NCI-H2029 treated with DMSO at 0.1 percent for 48 hours (cell line): ENCODE measurements around the gene CHL1.

ENCODE experiments used
- DNase-seq: peaks from one replicate; lab custom pipeline; 2025; lab: John Stamatoyannopoulos, UW

Gene CHL1

DNA sequence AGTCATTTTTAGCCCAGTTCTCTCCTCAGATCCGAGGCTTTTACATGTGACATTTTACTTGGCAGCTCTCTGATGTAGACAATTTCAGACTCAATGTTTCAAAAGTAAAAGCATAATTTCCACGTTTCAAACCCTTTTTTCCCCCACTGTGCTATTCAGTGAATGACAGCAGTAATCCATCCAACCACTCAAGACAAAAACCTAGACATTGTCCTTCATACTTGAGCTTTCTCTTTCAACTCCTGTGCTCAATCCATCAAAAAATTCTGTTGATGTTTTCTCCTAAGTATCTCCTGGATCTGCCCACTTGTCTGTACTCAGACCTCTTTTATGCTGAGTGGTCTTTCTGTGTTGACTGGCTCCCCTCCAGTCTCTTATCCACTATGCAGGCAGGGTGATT is 214.7 kb downstream of the CHL1 start:
- DNase-seq, result no peak

DNA sequence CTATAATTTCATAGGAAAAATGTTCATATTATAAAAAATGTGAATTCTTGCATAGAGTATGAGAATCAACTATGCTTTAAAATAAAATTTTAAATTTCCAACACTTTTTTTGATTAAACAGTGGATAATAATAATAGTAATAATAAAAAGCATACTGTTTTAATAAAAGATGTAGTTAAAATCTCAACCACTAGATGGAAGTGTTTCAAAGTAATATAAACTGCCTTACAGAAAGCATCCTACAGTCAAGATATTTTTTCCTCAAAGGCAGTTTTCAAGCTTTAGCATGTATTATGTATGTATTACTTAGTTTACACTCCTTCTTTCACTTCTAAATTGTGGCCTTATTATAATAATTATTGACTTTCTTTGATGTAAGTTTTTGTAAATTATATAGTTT is 217.5 kb downstream of the CHL1 start:
- DNase-seq, result no peak

DNA sequence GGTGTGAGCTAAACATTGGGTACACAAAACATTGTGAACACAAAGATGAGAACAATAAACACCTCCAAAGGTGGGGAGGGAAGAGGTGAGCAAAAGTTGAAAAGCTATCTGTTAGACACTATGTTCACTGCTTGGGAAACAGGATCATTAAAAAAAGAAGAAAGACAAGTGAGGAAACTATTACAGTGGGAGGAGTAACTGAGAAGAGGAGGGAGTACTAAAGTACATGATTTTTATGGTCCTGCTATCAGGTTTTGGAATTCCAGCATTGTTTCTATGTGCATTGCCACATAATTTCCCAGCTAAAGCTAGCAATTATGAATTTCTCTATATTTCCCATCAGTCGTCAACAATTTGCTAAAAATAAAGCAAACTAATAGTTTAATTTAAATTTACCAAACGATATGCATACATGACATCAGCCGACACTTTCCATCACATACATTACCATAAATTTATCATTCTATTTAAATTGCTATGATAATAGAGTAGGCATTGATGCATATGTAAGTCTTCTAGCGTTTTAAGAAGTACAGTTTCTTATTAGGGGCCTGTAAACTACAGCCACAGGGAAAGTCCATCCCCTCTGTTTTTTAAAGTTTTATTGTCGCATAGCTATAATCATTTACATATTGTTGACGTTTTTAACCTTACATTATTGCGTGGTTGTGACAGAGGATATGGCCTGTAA is 221.8 kb downstream of the CHL1 start:
- no peak for DNase-seq

DNA sequence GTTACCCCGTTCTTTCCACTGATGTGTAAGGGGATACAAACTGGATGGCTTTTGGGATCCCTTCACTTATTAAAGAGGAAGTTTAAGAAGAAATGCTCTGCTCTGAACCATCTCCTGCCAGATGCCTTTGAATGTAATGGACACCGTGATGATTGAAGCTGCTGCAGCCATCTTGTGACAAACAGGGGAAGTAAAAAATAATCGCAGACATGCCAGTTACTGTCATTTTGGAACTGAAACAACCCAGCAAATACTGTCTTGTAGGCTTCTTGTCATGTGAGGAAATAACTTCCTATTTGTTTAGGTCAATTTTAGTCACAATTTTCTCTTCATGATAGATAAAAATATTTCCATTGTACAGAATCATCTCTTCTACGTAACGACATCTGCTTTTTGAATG is 224.0 kb downstream of the CHL1 start:
- no peak for DNase-seq

DNA sequence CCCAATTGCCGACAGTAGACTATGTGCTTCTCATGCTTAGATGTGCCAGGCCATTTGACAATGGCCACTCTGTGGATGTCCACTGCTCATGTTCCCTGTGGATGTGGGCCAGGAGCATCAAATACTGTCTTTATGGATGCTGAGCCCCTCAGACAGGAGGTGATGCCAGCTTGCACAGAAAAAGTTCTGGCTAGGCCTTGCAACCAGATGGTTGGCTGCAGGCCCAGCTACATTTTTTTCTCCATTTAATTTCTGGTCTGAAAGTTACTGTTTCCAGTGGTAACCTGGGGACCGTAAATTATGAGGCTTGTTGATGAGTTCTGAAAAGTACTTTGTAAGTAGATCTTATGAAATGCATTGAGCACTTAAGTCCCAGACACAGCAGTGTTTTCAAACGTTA is 228.5 kb downstream of the CHL1 start:
- DNase-seq, result no peak

DNA sequence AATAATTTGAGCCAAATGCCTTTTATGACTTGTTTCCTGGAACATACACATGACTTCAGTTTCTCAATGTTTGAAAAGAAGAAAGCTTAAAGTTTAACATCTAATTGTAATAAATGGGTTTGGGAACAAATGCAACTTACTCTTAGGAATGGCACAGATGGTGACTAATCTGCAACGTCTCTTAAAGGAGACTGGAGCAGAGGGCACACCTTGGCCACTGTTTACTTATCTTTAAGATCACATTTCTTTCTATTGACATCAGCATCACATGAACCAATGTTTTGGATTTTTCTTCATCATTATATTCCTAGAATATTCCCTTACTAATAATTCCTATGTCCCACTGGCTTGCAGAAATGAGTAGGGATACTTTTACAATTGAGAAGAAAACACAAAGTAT is 229.5 kb downstream of the CHL1 start:
- DNase-seq, result no peak

DNA sequence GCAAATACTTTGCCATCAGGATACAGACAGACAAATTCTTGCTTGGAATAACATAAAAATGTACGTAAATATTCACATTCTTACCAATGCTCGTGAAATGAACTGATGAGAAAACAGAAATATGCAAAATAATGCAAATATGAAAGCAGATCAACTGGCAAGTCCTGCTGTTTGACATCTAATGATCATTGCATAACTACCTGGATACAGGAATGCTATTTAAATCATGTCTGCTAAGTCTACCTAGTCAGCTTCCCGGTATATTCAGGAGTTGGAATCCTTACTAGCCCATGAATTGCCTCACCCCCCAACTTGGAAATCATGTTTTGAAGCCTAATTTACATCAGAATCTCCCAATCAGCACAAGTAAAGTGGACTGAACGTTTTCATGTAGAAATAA is 230.6 kb downstream of the CHL1 start:
- no peak for DNase-seq

DNA sequence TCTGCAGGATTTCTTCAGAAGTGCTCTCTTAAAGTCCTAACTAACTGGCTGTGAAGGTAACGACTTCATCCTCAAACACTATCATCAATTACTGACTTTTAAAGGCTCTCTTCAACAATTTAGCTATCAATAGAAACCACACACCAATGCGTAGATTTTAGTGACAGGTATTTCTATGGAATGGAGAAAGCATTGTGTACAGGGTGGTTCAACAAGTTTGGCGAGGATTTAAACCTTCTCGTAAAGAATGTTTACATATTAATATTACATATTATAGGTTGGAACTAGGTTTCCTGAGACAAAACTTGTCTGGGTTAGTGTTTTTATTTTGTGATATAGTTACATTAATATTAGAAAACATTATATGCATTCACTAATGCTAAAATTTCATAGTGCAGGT is 233.6 kb downstream of the CHL1 start:
- DNase-seq, result no peak

DNA sequence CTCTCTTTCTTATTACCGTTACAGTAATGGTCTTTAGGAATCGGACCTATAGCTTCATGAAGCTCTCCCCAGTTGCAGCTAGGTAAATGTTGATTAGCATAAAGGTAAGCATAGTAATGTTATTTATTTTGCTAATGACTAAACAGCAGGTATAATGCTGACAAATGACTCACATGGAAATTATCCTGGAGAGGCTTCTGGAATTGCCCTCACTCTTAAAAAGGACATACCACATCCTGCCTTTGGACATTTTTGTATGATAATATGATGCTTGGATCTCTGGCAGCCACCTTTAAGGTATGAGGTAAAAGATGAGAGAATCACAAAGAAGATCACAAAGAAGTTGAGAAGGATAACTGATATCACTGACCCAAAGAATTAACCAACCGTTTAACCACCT is 238.6 kb downstream of the CHL1 start:
- no peak for DNase-seq

DNA sequence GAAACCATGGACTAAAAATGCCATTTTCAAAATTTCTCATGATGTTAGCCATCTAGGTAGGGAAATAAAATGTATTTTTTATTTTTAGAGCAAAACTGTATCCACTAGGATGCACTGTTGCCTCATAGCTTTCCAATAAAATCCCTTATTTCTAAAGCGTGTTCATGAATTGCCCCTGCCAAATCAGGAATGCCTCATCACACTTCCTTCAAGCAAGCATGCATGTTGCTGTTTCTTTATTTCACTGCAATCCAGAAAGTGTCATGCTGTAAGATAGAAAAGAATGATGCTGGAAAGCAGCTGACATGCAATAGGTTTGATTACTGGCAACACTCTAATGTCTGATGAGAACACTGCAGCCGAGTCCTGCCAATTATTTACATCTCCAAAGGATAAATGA is 239.5 kb downstream of the CHL1 start:
- DNase-seq, result no peak

DNA sequence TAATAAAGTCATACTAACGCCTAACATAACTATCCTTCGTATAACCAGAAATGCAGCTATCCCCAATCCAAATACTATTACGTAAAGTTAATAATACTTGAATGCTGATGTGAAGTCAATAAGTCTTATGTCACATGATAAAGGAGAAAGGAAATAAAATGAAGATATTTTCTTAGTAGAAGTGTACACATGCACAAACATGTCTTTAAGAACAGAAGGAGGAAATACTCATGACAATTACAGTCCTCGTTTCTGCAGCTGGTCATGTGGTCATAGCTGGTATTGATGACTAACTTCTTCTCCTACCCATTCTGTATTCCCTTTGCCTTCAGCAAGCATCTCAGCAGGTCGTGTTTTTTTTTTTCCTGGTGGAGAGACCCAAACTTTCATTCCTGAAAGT is 244.3 kb downstream of the CHL1 start:
- DNase-seq, result no peak

DNA sequence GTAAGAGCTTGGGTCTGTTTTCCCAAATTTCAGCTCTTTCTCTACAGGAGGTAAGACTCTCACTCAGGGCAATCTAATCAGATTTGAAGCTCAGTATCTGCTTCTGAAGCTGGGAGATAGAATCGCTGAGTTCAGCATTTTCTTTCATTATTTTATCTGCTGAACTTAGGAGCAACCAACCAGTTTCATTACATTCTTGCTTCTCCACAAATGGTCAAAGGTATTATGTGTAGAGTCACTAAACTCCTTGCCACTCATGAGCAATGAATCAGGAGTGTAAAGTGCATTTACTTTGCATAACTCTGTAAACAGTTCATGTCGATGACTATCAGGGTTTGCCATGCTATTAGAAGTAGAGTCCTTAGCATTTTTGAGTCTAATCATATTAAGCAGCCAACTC is 249.4 kb downstream of the CHL1 start:
- DNase-seq, result no peak

DNA sequence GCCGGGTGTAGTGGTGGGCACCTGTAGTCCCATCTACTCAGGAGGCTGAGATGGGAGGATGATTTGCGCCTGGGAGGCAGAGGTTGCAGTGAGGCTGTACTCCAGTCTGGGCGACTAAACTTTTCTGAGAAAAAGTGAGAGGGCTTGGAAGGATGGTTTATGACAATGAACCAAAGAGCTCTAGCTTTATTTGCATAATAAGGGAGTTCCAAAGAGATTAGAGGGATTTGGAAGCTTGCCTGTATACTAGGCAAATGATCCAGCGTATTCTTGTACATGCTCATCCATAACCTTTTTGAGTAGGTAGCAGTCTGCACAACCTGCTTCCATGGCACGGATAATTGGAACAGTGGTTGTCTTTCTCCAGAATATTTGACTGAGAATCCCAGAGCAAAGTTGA is 251.1 kb downstream of the CHL1 start:
- DNase-seq, result no peak

DNA sequence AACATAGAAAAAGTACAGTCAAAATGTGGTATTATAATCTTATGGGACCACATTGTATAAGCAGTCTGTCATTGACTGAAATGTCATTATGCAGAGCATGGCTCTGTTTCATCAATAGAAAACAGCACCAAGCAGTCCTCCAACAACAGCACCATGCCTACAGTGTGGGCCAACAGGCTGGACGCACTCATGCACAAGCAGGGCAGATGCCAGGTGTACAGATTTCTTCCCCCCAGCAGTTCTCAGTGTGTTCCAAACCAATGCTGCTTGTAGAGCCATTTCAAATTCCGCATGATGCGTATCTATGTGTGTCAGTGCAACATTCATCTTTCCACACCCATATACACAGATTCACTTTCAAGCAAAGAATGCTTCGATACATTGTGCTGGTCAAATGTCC is 253.1 kb downstream of the CHL1 start:
- DNase-seq, result no peak

DNA sequence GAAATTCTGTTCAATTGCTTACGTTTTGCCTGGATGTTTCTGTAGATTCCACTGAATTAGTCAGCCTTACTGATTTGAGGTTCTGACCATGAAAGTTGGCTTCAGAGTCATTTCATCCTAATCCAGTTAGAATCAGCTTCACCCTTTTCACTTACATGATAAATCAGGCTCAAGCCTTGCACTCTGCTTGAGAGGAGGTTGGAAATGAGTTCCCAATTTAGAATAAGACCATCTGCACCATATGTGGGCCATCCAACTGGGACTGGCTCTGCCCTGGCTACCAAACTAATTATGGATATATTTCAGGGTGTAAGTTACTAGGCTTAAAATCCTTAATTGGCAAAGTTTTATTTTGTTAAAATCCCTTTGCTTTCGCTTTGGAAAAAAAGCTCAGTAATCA is 255.7 kb downstream of the CHL1 start:
- no peak for DNase-seq

DNA sequence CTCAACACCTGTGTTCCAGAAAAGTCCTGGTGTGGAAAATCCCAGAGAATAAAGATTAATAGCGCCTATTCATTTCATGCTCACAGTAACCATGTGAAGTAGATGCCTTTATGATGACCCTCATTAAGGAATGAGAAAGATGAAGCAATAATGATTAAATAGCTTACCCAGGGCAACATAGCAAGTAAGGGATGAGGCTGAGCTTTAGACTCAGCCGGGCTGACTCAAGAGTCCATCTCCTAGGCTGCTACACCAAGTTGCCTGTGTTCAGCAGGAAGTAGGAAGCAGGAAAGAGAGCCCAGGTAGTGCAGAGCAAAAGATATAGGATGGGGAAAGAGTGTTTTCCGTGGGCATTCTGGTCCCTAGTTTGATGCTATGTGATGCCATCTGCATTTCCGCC is 256.5 kb downstream of the CHL1 start:
- no peak for DNase-seq

DNA sequence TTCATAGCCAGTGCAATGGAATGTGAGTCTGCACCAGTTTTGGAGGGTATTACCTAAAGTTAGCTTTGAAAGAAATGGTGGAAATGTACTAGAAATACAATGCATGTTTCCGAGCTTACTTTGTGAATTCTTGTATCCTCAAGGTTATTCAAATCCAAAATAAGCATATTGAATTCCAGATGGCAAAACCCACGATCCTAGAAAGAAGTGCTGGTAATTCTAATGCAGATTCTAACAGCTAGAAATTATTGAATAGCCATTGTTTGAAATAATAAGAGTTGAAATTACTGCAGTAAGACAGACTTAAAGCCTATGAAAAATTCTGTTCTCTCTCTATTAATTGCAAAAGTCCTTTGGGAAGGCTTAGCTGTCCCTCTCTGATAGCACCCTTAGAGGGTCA is 258.4 kb downstream of the CHL1 start:
- DNase-seq, result no peak

DNA sequence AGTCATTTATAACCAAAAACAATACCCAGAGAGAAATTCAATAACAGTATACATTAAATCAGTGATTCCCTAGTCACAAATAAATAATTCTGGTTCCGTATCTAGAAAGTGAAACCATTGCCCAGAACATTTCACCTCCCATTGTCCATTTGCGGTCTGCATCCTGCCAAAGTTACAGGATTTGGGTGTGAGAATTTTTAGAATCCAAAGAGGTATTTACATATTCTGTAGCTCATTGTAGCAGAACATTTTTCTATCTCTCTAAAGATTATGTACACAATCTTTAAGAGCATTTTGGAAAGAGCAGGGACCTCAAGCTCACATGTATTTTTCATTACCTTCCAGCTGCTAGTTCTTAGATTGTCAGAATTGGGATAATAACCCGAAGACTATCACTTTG is 261.6 kb downstream of the CHL1 start:
- DNase-seq, result no peak

DNA sequence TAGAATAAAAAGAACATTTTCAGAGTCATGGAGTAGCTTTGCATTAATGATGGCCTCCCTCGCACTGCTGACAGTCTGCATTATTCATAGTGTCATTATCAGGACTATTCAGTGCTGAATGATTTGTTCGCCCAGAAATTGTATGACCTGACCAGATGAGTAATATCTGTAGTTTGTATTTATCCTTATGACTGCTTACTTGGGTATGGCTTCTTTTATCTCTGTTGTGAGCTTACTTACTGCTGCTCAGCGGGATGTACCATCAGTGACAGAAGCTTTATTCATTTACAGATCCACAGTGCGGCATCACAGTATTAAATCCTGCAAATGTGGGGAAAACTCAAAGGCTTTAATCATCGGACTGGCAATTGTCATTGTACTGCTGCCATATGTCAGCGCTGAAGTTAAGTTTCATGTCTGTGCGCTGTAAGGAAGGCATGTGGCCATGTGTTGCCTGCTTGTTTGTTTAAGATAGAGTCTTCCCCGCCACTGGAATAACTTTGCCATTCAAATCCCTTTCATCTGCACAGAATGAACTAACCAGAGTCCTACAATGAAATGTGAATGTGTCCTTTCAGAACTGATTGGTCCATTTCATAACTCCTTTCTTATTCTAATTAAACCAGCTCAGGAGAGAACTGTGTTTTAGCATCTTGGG is 262.2 kb downstream of the CHL1 start:
- DNase-seq, result no peak
